Activated CD8-positive, alpha-beta T cell treated with anti-CD3 and anti-CD28 coated beads for 36 hours (primary cell): Measurements from ENCODE around the gene TTYH3. TPM values are rescaled to one million over a fixed set of nuclear protein-coding genes. Genes with fewer than 3 reads are reported as not detected.
A peak's percentile ranks its signal among the peaks of the same experiment; 100 is the strongest.
"Not testable (repeated sequence)": the region's sequence is repeated elsewhere in the genome, so short reads cannot be mapped to it uniquely, and the experiment has no call there.

Source experiments
- ATAC-seq: fragments of 200-7000 bp; cut with Tn5 transposase; one replicate; pipeline ENCODE4 v1.10.0; 2021; ENCODE audit warnings: mild to moderate bottlenecking, moderate library complexity
- CTCF ChIA-PET: fragments of 350-600 bp; sonication (Branson Sonifier 250); formaldehyde crosslinking; loops from one replicate; lab custom pipeline; 2021; ENCODE audit warnings: antibody characterized with exemption; lab: Charles Lee
- POLR2A ChIA-PET: fragments of 350-600 bp; sonication (Branson Sonifier 250); formaldehyde crosslinking; loops from one replicate; lab custom pipeline; 2021; ENCODE audit warnings: antibody characterized with exemption; lab: Charles Lee
- DNase-seq: peaks from one replicate; pipeline ENCODE4 v3.0.0-alpha.2; 2020
- H3K27ac Mint-ChIP-seq: one replicate; pipeline ENCODE4 v1.8.0; 2021; ENCODE audit warnings: mild to moderate bottlenecking, mixed read lengths
- H3K27me3 Mint-ChIP-seq: one replicate; pipeline ENCODE4 v1.8.0; 2021; ENCODE audit warnings: mixed read lengths
- H3K36me3 Mint-ChIP-seq: one replicate; pipeline ENCODE4 v1.8.0; 2021; ENCODE audit warnings: low read depth, mixed read lengths
- H3K4me1 Mint-ChIP-seq: one replicate; pipeline ENCODE4 v1.8.0; 2021; ENCODE audit warnings: low read depth, mixed read lengths
- H3K4me3 Mint-ChIP-seq: one replicate; pipeline ENCODE4 v1.8.0; 2021; ENCODE audit warnings: mild to moderate bottlenecking, moderate library complexity, mixed read lengths
- H3K9me3 Mint-ChIP-seq: one replicate; pipeline ENCODE4 v1.8.0; 2021; ENCODE audit warnings: mixed read lengths
- intact Hi-C: fragments of 100-400 bp; cut with micrococcal nuclease; formaldehyde crosslinking; loops from one replicate; pipeline ENCODE4 v1.10.0; 2022
- total RNA-seq, 2 experiments: library from RNA; stranded (reverse); gene quantifications; one replicate each; pipeline ENCODE4 v1.2.3, GENCODE V29; 2021
- TF ChIP-seq, protein P1 (sequence below): fragments of 200-600 bp; IDR thresholded peaks from one replicate; pipeline ENCODE4 v1.8.0; 2022; ENCODE audit warnings: antibody characterized with exemption, mild to moderate bottlenecking

The TTYH3 gene
- total RNA-seq, 2 experiments from 2014 or later = 30.3 to 32.3 TPM

DNA sequence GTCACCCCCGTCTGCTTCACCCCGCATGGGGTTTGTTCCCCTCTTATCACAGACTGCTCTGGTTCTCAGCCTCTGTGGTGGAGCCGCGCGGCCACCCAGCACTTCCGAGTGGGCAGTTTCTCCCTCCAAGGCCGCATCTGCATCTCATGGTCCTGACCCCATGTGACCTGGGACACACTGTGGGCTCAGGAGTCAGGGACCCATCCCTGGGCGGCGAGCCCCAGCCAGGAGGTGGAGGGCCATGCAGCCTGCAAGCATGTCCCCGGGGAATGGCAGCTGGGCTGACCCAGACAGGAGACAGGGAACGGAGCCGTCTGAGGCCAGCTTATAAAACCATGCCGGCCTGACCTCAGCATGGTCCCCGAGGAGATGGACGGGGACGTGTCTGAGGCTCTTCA is 25.2 kb upstream of the TTYH3 start:
- TF ChIP-seq, protein P1, sequence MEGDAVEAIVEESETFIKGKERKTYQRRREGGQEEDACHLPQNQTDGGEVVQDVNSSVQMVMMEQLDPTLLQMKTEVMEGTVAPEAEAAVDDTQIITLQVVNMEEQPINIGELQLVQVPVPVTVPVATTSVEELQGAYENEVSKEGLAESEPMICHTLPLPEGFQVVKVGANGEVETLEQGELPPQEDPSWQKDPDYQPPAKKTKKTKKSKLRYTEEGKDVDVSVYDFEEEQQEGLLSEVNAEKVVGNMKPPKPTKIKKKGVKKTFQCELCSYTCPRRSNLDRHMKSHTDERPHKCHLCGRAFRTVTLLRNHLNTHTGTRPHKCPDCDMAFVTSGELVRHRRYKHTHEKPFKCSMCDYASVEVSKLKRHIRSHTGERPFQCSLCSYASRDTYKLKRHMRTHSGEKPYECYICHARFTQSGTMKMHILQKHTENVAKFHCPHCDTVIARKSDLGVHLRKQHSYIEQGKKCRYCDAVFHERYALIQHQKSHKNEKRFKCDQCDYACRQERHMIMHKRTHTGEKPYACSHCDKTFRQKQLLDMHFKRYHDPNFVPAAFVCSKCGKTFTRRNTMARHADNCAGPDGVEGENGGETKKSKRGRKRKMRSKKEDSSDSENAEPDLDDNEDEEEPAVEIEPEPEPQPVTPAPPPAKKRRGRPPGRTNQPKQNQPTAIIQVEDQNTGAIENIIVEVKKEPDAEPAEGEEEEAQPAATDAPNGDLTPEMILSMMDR = no peak
- no peaks in the 10 kb centered on the region for H3K9me3 Mint-ChIP-seq
- H3K27me3 Mint-ChIP-seq = no peaks in the 10 kb centered on the region
- CTCF ChIA-PET = no interaction called here
- POLR2A ChIA-PET = no interaction called here
- peaks cover 7% of the 10 kb centered on the region for H3K4me1 Mint-ChIP-seq
- H3K4me3 Mint-ChIP-seq = no peak overlapping the region
- H3K27ac Mint-ChIP-seq = no peak overlapping the region
- ATAC-seq = no peak
- intact Hi-C loops = no loop called here
- DNase-seq = no peak
- H3K36me3 Mint-ChIP-seq = no peaks in the 10 kb centered on the region

DNA sequence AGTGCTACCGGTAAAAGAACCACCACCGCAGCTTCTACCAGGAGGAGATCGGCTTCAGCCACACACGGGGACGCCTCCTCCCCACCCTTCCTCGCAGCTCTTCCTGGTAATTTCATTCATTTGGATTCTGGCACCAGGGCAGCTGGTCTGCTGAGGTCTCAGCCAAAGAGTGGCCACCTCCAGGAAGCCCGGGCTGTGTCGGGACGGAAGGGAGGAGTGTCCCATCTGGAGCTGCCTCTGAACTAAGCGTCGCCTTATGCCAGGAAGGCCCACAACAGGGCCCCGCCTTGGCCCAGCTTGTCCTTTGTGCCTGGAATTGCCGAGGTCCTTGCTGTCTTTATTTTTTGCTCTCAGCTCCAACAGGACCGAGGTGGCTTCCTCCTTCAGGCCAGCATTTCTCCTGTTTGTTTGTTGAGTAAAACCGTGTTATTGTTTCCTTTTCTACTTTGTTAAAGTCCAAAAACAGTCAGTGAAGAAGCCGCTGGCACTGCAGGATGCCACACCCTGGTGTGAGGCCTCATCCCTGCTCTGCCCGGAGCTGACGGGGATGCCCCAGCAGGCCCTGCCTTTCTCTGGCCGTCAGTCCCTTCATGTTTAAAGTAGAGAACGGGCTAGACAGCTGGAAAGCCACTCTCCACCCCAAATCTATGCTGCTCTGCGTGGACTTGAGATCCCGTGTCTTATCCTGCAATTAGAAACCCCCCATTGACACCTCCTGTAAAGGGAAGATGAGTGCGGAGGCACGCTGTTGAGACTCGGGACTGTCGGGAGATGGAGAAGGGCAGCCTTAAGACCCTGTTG is 24.5 kb upstream of the TTYH3 start:
- TF ChIP-seq, protein P1 = no peak
- no peak for DNase-seq
- ChIA-PET CTCF (no interaction called here), POLR2A (interaction anchor here (0.5 kb wide), 1 partner anchor 16 kb away, joined by 3 read pairs; no protein-coding TSS in a partner anchor)
- H3K27me3 Mint-ChIP-seq = no peaks in the 10 kb centered on the region
- H3K4me1 Mint-ChIP-seq = peaks cover 7% of the 10 kb centered on the region
- intact Hi-C loops = no loop called here
- H3K27ac Mint-ChIP-seq = no peak overlapping the region
- no peak for ATAC-seq
- H3K36me3 Mint-ChIP-seq = no peaks in the 10 kb centered on the region
- no peak overlapping the region for H3K4me3 Mint-ChIP-seq
- H3K9me3 Mint-ChIP-seq = no peaks in the 10 kb centered on the region

- Mint-ChIP-seq H3K36me3 (no peaks in the 10 kb centered on the region), H3K27me3 (no peaks in the 10 kb centered on the region), H3K4me3 (no peak overlapping the region), H3K27ac (no peak overlapping the region), H3K9me3 (no peaks in the 10 kb centered on the region), H3K4me1 (peaks cover 7% of the 10 kb centered on the region)
- ATAC-seq (no peak), DNase-seq (no peak)
- TF ChIP-seq, protein P1 = no peak
- ChIA-PET POLR2A (interaction anchor here (0.5 kb wide), 1 partner anchor 17 kb away, joined by 3 read pairs; no protein-coding TSS in a partner anchor), CTCF (interaction anchor here (0.6 to 2.1 kb wide), 13 partner anchors 9 to 190 kb away, joined by 3 to 11 read pairs (median 5); partner anchors contain the start of gene TTYH3)
- intact Hi-C loops = no loop called here
These were observed 23.6 kb upstream of the TTYH3 start for GRCh38 chr7:2607923-2608904.

GRCh38 chr7:2608921-2609411 is 22.8 kb upstream of the TTYH3 start:
- no peak overlapping the region for H3K27ac Mint-ChIP-seq
- H3K4me3 Mint-ChIP-seq = no peak overlapping the region
- ATAC-seq = peak; percentile 79
- no peaks in the 10 kb centered on the region for H3K27me3 Mint-ChIP-seq
- POLR2A ChIA-PET = no interaction called here
- CTCF ChIA-PET = interaction anchor here (0.6 to 2.1 kb wide), 14 partner anchors 9 to 190 kb away, joined by 3 to 11 read pairs (median 4); partner anchors contain the start of gene TTYH3
- H3K36me3 Mint-ChIP-seq = no peaks in the 10 kb centered on the region
- H3K4me1 Mint-ChIP-seq = peaks cover 7% of the 10 kb centered on the region
- intact Hi-C loops = no loop called here
- H3K9me3 Mint-ChIP-seq = no peaks in the 10 kb centered on the region
- TF ChIP-seq, protein P1 = peak; percentile 46
- peak; percentile 56 for DNase-seq

GRCh38 chr7:2609646-2610045 is 22.1 kb upstream of the TTYH3 start:
- POLR2A ChIA-PET, intact Hi-C loops: not testable (repeated sequence)

More at GRCh38 chr7:2609646-2610045, 22.1 kb upstream of the TTYH3 start:
- CTCF ChIA-PET = interaction anchor here (0.6 to 2.1 kb wide), 4 partner anchors 22 to 158 kb away, joined by 3 to 11 read pairs (median 6); no protein-coding TSS in a partner anchor
- H3K4me3 Mint-ChIP-seq, DNase-seq, H3K36me3 Mint-ChIP-seq, ATAC-seq, H3K27me3 Mint-ChIP-seq, H3K27ac Mint-ChIP-seq, H3K4me1 Mint-ChIP-seq, H3K9me3 Mint-ChIP-seq: not testable (repeated sequence)
